NCI-H2081 treated with DMSO at 0.1 percent for 48 hours (cell line): ENCODE measurements around the gene MMP12.
A peak's percentile ranks its signal among the peaks of the same experiment; 100 is the strongest.
"Not testable (repeated sequence)": the region's sequence is repeated elsewhere in the genome, so short reads cannot be mapped to it uniquely, and the experiment has no call there.

Source experiments
- DNase-seq: peaks from one replicate; lab custom pipeline; 2025; lab: John Stamatoyannopoulos, UW

The MMP12 gene

DNA sequence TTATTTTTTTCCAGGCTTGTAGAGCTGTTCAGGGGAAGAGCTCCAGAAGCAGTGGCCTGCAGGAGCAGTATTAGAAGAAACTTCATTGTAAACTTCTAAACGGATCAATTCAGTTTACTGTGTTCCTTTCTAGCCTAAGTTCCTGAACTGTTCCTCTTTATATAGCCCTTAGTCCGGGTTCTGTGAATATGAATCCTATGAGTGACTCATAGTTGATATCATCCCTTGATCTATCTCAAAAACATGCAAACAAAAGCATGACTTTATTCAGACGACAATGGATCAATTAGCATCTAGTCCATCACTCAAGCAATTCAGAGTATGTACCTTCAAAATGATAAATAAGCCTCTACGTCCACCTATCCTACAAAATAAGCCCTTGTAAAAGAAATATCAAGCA lies at the start of gene MMP12:
Gene MMP12, minus strand, starts transcription at position 131 of the 400 bp plus-strand sequence. Its CDS starts 45 bp downstream, at position 86.
- no peak for DNase-seq

DNA sequence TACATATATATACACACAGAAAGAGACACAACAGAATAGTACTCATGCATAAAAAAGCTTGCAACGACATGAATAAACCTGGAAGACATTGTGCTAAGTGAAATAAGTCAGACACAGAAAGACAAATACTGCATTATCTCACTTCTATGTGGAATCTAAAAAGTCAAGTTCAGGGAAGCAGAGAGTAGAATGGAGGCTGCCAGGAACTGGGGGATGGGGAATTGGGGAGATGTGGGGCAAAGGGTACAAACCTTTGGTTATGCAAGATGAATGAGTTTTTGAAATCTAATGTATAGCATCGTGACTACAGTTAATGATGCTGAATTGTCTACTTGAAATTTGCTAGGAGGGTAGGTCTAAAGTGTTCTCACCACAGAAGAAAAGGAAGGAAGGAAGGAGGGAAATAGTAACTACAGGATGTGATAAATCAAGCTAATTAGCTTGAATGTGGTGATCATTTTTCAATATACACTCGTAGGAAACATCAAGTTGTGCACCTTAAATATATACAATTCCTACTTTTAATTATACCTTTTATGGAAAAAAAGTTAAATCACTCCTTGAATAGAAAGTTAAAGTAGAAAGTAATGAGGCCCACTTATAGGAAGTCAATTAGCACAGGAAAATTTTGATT lies 46.9 kb upstream of the MMP12 start:
- DNase-seq = no peak

DNA sequence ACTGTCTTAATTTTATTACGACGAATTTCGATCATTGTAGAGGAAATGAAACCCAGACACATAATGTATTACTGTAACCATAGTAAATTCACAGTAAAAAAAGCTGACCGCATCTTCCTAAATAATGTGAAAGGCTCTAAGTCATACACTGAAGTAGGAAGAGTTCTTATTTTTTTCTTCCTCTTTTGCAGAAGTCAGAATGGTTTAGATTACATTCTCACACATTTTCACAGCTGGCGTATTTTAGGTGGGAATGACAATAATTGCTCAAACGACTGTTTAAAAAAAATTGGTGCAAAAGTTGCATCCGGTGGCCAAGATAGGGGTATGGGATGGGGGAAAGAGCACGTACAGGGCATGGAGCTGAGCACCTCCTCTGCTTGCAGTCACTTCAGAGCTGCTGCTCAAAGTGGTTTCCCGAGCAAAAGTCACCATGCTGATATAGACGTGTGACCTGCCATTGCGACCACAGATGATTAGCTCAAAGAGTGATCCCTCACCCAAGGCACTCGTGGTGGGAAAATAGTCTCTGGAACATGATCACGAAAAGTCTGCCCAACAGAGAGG lies 45.4 kb upstream of the MMP12 start:
- no peak for DNase-seq

DNA sequence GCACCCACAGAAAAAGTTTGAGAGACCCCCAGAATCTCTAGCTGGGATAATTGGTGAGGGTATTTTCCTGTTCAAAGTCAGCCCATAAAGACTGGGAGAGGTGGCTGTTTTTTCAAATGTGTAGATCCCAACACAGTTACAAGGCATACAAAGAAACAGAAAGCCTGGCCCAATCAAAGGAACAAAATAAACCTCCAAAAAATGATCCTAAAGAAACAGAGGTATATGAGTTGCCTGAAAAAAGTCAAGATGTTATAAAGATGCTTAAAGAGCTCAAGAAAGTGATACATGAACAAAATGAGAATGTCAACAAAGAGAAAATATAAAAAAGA lies 40.2 kb upstream of the MMP12 start:
- DNase-seq = no peak

DNA sequence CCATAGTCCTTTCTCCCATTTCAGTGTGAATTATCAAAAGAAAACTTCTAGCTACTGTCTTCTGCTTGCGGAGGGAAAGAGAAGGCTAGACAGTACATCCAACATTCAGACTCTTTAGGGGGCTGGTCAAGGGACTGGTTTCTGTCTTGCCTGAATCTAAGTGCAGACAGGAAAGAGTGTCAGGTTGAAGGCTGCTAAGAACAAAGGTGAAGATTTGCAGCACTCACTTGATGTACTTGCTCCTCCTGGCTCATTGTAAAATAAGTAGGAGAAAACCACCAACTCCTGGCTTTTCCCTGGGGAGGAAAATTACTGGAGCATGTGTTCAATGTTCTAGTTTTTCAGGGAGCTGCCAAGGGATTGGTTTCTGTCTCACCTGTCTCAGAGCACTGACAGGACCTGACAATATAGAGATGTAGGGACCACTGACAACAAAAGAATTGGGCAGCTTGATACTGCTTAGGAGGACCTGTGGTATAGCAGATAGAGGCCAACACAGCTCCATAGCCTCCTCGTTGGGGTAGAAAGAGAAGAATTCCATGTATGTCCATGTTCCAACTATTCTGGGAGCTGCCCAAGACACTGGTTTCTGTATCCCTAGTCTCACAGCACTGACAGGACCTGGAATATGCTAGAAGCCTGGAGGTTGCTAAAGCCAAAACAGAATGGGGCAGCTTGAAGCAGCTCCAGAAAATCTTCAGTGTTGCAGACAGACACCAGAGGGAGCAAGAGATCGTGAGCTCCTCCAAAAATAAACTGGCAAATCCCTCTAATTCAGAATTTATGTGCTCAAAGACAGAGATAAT lies 39.7 kb upstream of the MMP12 start:
- DNase-seq = no peak

DNA sequence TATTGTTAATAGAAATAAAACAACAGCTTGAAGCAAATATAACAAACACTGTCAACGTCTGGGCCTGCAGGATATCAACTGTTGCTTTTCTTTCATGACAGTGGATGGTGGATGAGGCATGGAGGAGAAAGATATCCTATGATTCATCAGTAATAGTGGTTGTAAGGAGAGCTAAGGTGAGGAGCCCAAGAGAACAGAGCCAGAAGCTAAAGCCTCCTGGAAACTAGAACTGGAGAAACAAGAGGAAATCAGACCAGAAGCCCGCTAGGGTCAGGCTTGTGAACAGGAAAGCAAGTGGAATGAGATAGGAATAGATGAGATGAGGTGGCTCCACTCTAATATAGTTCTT lies 37.7 kb upstream of the MMP12 start:
- DNase-seq = no peak

DNA sequence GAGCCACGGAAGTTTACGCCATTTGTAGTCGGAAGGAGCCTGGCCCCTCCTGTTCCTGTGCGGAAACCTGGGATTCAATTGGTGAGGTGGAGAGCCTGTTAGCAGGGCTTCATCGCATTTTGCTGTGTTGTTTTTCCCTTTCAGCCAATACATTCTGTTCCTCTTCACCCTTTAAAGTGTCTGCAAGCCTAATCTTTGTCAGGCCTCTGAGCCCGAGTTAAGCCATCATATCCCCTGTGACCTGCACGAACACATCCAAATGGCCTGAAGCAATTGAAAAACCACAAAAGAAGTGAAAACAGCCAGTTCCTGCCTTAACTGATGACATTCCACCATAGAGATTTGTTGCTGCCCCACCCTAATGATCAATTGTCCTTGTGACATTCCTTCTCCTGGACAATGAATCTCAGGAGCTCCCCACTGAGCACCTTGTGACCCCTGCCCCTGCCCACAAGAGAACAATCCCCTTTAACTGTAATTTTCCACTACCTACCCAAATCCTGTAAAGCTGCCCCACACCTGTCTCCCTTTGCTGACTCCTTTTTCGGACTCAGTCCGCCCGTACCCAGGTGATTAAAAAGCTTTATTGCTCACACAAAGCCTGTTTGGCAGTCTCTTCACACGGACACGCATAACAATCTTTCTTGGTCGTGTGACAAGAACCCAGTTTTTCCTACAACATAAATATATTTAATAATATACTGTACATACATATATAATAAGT lies 37.1 kb upstream of the MMP12 start:
- DNase-seq = no peak

DNA sequence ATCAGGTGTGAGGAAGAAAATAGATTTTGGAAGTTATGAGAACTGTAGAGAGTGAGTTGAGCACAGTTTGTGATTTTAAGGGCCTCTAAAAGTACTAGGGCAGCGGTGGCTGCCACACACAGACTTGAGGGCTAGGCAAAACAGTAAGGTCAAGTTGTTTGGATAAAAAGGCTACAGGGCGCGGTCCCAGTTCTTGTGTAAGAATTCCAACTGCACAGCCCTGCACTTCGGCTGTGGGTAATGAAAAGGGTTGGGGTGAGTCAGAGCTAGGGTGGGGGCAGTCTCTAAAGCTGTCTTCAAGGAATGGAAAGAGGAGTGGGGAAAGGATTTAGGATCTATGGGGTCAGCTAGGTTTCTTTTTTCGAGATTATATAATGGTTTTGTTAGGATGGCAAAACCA lies 31.1 kb upstream of the MMP12 start:
- not testable (repeated sequence) for DNase-seq

DNA sequence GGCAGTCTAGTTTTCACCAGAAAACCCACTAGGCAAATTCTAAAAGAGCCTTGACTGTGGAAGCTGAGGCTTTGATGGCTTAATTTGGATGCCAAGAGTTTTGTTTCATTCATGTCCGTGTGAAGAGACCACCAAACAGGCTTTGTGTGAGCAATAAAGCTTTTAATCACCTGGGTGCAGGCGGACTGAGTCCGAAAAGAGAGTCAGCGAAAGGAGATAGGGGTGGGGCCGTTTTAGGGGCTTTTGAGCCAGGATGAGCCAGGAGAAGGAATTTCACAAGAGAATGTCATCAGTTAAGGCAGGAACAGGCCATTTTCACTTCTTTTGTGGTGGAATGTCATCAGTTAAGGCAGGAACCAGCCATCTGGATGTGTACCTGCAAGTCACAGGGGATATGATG lies 29.1 kb upstream of the MMP12 start:
- not testable (repeated sequence) for DNase-seq

DNA sequence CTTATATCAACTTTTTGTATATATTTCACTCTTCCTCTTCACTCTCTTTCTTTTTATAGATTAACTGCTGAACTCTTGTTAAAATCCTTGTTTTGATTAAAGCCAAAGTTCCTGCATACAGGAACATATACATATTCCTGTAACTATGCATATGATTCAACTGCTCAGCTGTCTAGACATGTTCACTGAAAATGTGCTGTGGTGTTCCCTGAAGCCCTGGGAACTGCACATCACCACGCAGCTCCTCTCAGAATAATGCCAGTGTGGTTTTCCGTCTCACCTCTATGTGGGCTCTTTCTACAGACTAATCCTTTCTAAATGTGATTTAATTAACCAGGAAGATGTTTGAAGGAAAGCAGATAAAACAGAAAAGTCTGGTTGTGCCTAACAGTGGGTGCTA lies 25.6 kb upstream of the MMP12 start:
- no peak for DNase-seq

DNA sequence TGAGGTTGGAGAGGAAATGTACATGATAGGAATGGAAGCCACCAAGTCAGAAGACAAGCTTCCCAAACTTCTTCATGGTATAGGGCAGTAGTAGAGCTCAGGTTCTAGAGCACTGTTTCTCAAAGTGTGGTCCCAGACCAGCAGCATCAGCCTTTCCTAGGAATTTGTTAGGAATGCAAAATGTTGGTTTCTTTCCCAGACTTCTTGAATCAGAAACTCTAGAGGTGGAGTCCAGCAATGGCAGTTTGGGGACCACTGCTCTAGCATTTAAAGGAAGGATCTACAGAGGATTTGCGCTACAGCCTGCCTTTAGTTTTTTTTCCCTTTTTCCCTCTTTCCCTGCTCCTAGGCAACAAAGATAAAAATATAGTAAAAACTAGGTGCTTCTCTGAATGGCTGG lies 17.0 kb upstream of the MMP12 start:
- DNase-seq = no peak

DNA sequence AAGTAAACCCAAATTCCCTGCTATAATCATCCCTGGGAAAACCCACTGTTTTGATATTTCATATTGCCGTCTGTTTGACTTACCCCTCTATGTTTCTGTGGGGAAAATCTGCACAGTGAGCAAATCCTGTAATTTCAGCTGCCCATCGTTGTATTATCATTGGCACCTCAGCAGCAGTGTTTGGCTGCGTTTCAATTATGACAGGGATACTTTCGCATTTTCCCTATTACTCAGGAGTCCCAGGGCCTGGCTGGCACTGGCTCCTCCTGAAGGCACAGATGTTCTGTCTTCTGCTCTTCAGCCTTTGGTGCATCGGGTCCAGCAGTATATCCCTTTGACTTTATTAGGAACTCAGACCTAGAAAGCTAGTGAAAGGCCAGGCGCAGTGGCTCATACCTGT lies 12.2 kb upstream of the MMP12 start:
- DNase-seq = peak; percentile 31

DNA sequence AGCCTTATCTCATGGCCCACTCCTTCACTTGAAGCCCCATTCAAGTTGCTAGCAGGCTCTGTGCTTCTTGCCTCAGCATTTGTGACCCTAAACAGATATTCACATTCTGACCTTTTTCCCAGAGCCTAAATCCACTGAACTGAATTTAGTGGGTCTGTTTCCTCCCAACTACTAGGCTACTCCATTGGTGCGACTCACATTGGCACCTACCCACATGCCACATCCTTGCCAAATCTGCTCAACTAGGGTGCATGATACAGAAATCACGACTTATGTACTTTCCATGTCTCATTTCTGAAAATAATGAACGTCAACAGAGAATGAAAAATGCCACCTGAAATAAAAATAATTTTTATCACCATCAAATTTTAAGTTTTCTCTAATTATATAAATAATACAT lies 8.4 kb upstream of the MMP12 start:
- DNase-seq = no peak

DNA sequence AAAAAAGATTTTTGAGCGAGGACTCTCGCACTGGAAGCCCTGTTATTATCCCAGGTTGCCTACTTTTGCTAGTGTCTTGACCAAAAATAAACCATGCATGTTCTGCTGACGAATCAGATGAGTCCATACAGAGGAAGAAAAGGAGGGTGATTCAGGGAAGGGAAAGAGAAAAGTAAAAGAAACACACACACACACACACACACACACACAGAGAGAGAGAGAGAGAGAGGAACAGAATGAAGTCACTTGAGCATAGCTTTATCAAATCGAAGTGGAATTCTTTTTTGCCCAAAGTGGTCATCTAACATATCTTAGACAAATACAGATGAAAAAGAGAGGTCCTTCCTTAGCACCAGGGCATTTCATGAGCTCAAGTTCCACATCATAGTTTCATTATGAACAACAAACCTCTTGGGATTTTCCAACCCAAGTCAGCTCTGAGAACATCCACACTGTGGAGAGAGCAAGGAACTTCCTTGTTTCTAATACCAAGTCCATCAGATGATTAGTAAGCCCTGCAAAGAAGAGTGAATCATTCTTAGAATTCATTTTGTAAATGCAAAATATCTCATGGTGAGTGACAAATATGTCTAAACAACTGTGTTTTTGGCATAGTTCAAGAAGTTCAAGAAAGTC lies 7.7 kb upstream of the MMP12 start:
- DNase-seq = no peak

DNA sequence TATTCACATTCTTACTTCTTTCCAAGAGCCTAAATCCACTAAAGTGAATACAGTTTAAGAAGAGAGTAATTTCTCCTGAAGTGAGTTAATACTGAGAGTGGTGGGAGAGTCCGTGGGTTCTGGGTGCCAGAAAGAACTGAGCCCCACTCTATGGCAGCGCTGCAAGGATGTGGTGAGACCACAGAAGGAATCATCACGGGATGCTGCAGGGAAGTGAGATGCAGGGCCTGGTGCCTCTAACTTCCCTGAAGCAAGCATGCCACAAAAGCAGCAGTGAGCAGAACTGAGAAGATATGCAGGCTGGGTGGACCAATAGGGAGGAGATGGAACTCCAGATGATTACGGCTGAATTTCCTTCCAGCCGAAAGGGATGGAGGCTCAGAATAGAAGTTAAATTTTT lies 5.0 kb upstream of the MMP12 start:
- DNase-seq = no peak

DNA sequence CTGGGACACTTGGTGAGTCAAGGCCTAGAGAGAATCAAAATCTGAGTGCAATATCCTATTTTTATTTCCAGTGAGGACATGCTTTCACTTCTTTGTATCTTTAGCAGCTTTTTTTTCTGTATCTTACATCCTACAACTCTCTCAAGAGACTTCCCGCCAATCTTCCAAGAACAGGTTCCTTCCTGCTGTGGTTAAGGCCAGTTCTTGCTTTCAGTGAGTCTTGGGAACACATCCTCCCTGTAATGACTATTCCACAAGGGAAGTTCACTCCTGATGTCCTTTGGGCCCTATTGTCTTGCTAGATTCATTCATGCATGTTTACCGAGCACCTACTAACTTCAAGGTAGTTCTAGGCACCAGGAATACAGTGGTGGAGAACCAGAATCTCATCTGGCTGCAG lies 3.8 kb upstream of the MMP12 start:
- no peak for DNase-seq

DNA sequence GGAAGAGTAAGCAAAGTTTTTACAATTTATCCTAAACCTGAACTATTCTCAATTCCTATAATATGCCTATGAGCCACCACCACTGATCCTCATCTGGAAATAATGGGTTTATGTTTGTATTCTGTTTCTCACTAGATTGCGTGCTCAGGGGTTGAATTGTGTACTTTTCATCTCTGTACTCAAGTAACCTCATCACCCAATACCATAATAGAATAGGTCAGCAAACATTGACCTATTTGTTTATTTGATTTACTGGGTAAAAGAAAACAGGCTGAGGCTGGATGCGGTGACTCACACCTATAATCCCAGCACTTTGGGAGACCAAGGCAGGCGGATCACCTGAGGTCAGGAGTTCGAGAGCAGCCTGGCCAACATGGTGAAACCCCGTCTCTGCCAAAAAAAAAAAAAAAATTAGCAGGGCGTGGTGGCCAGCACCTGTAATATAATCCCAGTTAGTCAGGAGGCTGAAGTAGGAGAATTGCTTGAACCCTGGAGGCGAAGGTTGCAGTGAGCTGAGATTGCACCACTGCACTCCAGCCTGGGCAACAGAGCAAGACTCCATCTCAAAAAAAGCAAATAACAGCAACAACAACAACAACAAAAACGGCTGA lies 5.3 kb downstream of the MMP12 start:
- DNase-seq = not testable (repeated sequence)

DNA sequence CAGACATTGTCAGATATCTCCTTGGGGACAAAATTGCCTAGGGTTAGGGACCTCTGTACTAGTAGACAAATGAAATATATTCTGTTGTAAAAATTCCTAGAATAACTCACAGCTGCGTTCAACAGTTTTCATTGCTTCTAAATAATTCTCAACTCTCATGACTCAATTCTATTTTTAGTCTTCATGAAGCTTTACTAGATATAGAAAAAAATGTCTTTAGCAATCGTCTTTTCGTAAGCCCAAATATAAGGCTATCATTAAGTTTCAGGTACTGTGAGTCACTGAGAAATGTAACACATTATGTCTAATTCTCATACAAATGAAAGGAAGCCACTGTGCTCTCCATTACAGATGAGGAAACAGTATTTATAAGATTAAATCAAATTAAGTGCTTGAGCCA lies 6.4 kb downstream of the MMP12 start:
- DNase-seq = no peak

DNA sequence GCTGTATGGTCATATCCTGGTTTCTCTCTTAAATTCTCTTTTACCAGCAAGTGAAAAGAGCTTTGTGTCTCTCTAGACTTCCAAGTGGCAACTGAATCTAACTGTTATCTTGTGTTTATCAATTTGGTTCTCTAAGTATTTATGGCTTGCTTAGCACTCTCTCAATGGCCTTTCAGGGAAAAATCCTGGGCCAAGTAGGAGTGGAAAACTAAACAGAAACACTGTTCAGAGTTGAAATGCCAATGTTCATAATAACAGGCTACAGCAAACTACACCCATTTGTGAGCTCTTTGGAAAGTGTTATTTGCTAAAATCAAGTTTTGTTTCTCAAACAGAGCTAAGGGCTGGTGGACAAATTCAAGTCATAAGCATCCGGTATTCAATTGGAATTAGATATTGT lies 10.1 kb downstream of the MMP12 start:
- DNase-seq = no peak

DNA sequence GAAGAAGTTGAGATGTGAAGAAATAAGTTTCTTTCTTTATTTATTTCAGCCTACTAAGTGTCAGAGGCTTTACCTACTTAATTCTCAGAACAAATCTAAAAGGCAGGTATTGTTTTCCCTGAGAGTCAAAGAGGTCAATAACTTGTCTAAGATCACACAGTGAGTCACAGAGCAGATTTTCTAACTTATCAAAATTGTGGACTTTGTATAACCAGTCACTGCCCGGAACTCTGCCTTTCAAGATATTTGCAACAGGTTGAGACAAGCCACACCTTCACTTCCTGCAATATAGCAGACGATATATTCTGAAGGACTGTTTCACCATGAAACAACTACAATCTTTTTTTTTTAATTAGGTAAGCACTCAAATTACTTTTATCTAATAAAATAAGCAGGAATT lies 20.8 kb downstream of the MMP12 start:
- DNase-seq = no peak

DNA sequence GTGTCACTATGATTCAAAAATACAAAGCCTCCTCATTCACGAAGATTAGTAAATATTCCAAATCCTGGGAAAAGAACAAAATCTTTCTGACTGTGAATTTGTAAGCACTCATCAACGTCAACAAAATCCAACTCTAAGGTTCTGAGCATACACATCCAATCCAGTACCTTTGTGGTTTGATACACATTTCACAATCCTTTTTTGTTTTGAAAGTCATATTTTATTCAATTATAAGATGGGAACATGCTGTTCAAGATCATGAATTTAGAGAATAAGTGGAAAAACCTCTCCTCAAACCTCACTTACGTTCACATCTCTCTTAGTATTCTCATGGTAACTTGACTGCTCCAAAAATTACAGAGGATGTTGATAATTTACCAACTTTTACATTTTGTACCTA lies 21.7 kb downstream of the MMP12 start:
- no peak for DNase-seq
